Mesenchymal stem cell (in vitro differentiated cells and primary cell): Measurements from ENCODE around the gene PSORS1C1.
"Not testable (repeated sequence)": the region's sequence is repeated elsewhere in the genome, so short reads cannot be mapped to it uniquely, and the experiment has no call there.

Experiments
- DNase-seq: peaks from one replicate; pipeline ENCODE4 v3.0.0-alpha.2; 2013
- H2AFZ ChIP-seq: one replicate; pipeline ENCODE4 v1.6.1; 2013; ENCODE audit warnings: low read depth, mild to moderate bottlenecking, control low read depth, inconsistent platforms, low read length, moderate library complexity
- H2AK5ac ChIP-seq: 2 replicates; pipeline ENCODE4 v1.6.1; 2013; ENCODE audit warnings: low read length, moderate library complexity, mild to moderate bottlenecking, inconsistent platforms; ENCODE audit not compliant: severe bottlenecking
- H2BK120ac ChIP-seq: one replicate; pipeline ENCODE4 v1.6.1; 2013; ENCODE audit warnings: low read depth, mild to moderate bottlenecking, inconsistent platforms, low read length, moderate library complexity
- H2BK12ac ChIP-seq, 2 experiments: one replicate each; pipeline ENCODE4 v1.6.1; 2013; ENCODE audit warnings: inconsistent platforms in 2 of 2, low read length in 2 of 2, mild to moderate bottlenecking in 2 of 2, moderate library complexity in 2 of 2, control low read depth in 1 of 2
- H2BK15ac ChIP-seq: one replicate; pipeline ENCODE4 v1.6.1; 2013; ENCODE audit warnings: mild to moderate bottlenecking, low read depth, inconsistent platforms; ENCODE audit not compliant: poor library complexity, severe bottlenecking
- H2BK5ac ChIP-seq: 2 replicates; pipeline ENCODE4 v1.6.1; 2013; ENCODE audit warnings: low read depth, mild to moderate bottlenecking, low read length, control low read depth, inconsistent platforms; ENCODE audit not compliant: poor library complexity, severe bottlenecking
- H3K14ac ChIP-seq, 2 experiments: one replicate each; pipeline ENCODE4 v1.6.1; 2013; ENCODE audit warnings: inconsistent platforms in 2 of 2, low read length in 2 of 2, control low read depth in 1 of 2, mild to moderate bottlenecking in 1 of 2, moderate library complexity in 1 of 2
- H3K18ac ChIP-seq, 2 experiments: one replicate each; pipeline ENCODE4 v1.6.1; 2013; ENCODE audit warnings: inconsistent platforms in 2 of 2, low read length in 2 of 2, control low read depth in 1 of 2, low read depth in 1 of 2, mild to moderate bottlenecking in 1 of 2
- H3K23ac ChIP-seq, 2 experiments: one replicate each; pipeline ENCODE4 v1.6.1; 2013; ENCODE audit warnings: inconsistent platforms in 2 of 2, low read length in 2 of 2, mild to moderate bottlenecking in 2 of 2, moderate library complexity in 2 of 2, control low read depth in 1 of 2
- H3K27ac ChIP-seq: 2 replicates; pipeline ENCODE4 v1.5.1; 2013; ENCODE audit warnings: mild to moderate bottlenecking, moderate library complexity, low read length, control low read depth, inconsistent platforms; ENCODE audit not compliant: poor library complexity, severe bottlenecking
- H3K27me3 ChIP-seq, 2 experiments: 2 replicates each; pipeline versions ENCODE4 v1.6.1 to v1.7.0; 2013; ENCODE audit warnings: low read length in 2 of 2, mild to moderate bottlenecking in 2 of 2, moderate library complexity in 2 of 2, control low read depth in 1 of 2, inconsistent platforms in 1 of 2; ENCODE audit not compliant: control insufficient read depth in 1 of 2, insufficient read depth in 1 of 2
- H3K36me3 ChIP-seq, 2 experiments: 2 replicates each; pipeline versions ENCODE4 v1.6.1 to v1.7.0; 2013; ENCODE audit warnings: low read length in 2 of 2, control low read depth in 1 of 2, inconsistent platforms in 1 of 2, low read depth in 1 of 2, mild to moderate bottlenecking in 1 of 2; ENCODE audit not compliant: insufficient read depth in 2 of 2, control insufficient read depth in 1 of 2
- H3K4ac ChIP-seq, 2 experiments: one replicate each; pipeline ENCODE4 v1.6.1; 2013; ENCODE audit warnings: inconsistent platforms in 2 of 2, low read length in 2 of 2, mild to moderate bottlenecking in 2 of 2, moderate library complexity in 2 of 2, control low read depth in 1 of 2, low read depth in 1 of 2
- H3K4me1 ChIP-seq: 2 replicates; pipeline ENCODE4 v1.6.1; 2013; ENCODE audit warnings: low read depth, low read length, control low read depth; ENCODE audit not compliant: control insufficient read depth, insufficient read depth
- H3K4me2 ChIP-seq: 2 replicates; pipeline ENCODE4 v1.6.1; 2013; ENCODE audit warnings: low read length, mild to moderate bottlenecking, inconsistent platforms; ENCODE audit not compliant: poor library complexity, severe bottlenecking
- H3K4me3 ChIP-seq, 2 experiments: 2 replicates each; pipeline versions ENCODE4 v1.5.1 to v1.7.0; 2013; ENCODE audit warnings: low read length in 2 of 2, mild to moderate bottlenecking in 2 of 2, control low read depth in 1 of 2, low read depth in 1 of 2; ENCODE audit not compliant: insufficient read depth in 1 of 2
- H3K79me1 ChIP-seq: replicated peaks from 2 replicates; pipeline ENCODE4 v1.6.1; 2013; ENCODE audit warnings: mild to moderate bottlenecking, control low read depth, low read length, inconsistent platforms; ENCODE audit not compliant: poor library complexity, severe bottlenecking
- H3K9ac ChIP-seq: 2 replicates; pipeline ENCODE4 v1.7.0; 2013; ENCODE audit warnings: mild to moderate bottlenecking, low read length, moderate library complexity
- H3K9me3 ChIP-seq: 2 replicates; pipeline ENCODE4 v1.7.0; 2013; ENCODE audit warnings: mild to moderate bottlenecking, low read length; ENCODE audit not compliant: control insufficient read depth
- H4K8ac ChIP-seq: one replicate; pipeline ENCODE4 v1.6.1; 2013; ENCODE audit warnings: inconsistent platforms, mild to moderate bottlenecking, low read length, moderate library complexity
- H4K91ac ChIP-seq: one replicate; pipeline ENCODE4 v1.6.1; 2013; ENCODE audit warnings: mild to moderate bottlenecking, low read length, inconsistent platforms
- WGBS: methylation state at CpG from one replicate; pipeline ENCODE4 v1.1.7; 2013; ENCODE audit warnings: mixed read lengths; 5-methylcytosine and 5-hydroxymethylcytosine counted together

The PSORS1C1 gene

DNA sequence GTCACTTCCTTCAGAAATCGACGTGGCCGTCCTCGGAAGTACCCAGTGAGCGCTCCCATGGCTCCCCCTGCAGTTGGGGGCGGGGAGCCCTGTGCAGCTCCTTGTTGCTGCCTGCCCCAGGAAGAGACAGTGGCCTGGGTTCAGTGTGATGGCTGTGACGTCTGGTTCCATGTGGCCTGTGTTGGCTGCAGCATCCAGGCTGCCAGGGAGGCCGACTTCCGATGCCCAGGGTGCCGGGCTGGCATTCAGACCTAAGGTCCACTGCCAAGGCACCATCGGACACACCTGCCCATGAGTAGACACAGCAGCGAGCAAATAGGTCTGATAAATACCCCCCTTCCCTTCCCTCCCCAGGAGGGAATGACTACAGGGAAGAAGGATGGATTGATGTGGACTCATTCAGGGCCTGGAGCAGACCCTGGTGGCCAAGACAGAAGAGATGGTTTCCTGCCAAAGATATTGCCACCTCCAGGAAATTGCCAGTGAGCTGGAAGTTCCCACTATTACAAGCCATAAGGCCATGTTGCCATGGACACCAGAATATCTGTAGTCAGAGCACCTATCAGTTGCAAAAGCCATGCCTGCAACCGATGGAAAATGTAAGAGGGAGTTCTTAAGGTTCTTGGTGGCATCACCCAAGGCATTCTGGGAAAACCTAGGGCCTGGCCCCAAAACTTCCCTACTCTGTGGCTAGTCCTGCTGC lies 48.0 kb downstream of the PSORS1C1 start:
- Histone ChIP-seq H3K79me1 (peaks cover 20% of the 10 kb centered on the region), H2BK15ac (no peak overlapping the region), H3K4me1 (peaks cover 7% of the 10 kb centered on the region), H2AK5ac (no peak overlapping the region), H3K14ac (no peak overlapping the region), H2BK5ac (no peak overlapping the region), H3K4ac (no peak overlapping the region), H3K27ac (no peak overlapping the region), H4K91ac (no peak overlapping the region), H2AFZ (no peak overlapping the region), H3K23ac (no peak overlapping the region), H3K9ac (no peak overlapping the region), H4K8ac (no peak overlapping the region), H2BK12ac (no peak overlapping the region), H3K4me2 (no peak overlapping the region), H2BK120ac (no peak overlapping the region), H3K27me3 (no peaks in the 10 kb centered on the region), H3K4me3 (no peak overlapping the region), H3K18ac (no peak overlapping the region), H3K36me3 (peaks cover 10 to 32% of the 10 kb centered on the region in 2 experiments), H3K9me3 (no peaks in the 10 kb centered on the region)
- WGBS = 95% methylated on average over 11 of the region's 13 CpGs
- no peak for DNase-seq

DNA sequence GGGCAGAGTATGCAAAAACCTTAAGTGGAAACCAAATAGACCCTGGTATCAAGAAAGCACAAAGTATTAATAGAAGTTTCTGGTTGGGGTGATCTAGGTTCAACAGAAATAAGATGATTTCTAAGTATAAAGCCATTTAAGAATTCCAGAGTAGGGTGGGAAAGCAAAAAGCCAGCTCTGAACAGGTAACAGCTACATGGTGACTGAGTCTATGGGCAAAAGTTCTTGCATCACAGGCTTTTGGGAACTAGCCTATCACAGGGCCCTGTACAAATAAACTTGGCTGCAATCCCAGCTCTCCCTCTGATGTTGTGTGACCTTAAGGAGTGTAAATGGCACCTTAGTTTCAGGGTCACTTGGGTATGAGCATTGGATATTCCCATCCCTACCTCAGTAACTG lies 49.3 kb downstream of the PSORS1C1 start:
- Histone ChIP-seq H3K14ac (no peak overlapping the region), H3K4ac (no peak overlapping the region), H3K27ac (no peak overlapping the region), H3K23ac (no peak overlapping the region), H3K9ac (no peak overlapping the region), H2AFZ (no peak overlapping the region), H3K27me3 (no peaks in the 10 kb centered on the region), H2BK15ac (no peak overlapping the region), H3K9me3 (no peaks in the 10 kb centered on the region), H4K8ac (no peak overlapping the region), H3K79me1 (peaks cover 21% of the 10 kb centered on the region), H3K4me3 (no peak overlapping the region), H3K18ac (no peak overlapping the region), H2BK120ac (no peak overlapping the region), H3K4me1 (peaks cover 7% of the 10 kb centered on the region), H2BK5ac (no peak overlapping the region), H3K36me3 (peaks cover 10 to 32% of the 10 kb centered on the region in 2 experiments), H2AK5ac (no peak overlapping the region), H3K4me2 (no peak overlapping the region), H4K91ac (no peak overlapping the region), H2BK12ac (no peak overlapping the region)
- no peak for DNase-seq

DNA sequence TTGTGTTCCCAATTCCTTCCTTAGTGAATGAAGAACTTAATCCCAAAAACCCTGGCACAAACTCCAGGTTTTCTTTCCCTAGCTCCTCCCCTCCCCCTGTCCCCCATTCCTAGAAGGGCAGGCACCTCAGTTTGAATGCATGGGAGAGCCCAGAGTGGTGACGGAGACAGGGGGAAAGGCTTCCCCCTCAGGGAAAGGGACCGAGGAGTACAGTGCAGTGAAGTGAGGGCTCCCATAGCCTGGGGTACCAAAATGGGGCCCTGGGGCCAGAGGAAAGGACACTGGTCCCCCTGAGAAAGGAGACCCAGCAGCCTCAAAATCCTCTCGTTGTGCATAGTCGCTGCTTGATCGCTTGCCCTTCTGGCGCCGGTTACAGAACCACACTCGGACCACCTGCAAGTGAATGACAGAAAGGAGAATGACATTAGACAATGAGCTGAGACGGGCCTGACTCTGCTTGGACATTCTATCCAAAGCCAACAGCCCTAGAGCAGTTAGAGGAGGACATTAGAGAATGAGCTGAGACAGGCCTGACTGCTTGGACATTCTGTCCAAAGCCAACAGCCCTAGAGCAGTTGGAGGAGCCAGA lies 50.0 kb downstream of the PSORS1C1 start:
- H3K27me3 ChIP-seq, H3K4me3 ChIP-seq, H3K18ac ChIP-seq, H2AFZ ChIP-seq, H3K23ac ChIP-seq, H3K14ac ChIP-seq, H2BK120ac ChIP-seq, H2BK12ac ChIP-seq, H2BK5ac ChIP-seq, DNase-seq, H3K27ac ChIP-seq, H3K4ac ChIP-seq, H3K9me3 ChIP-seq, H3K4me1 ChIP-seq, H2BK15ac ChIP-seq, H2AK5ac ChIP-seq, H4K91ac ChIP-seq, H3K9ac ChIP-seq, H4K8ac ChIP-seq, H3K4me2 ChIP-seq: not testable (repeated sequence)
- WGBS = 94% methylated on average over 7 of the region's 9 CpGs
- Histone ChIP-seq H3K36me3 (peaks cover 10 to 32% of the 10 kb centered on the region in 2 experiments), H3K79me1 (peaks cover 25% of the 10 kb centered on the region)

DNA sequence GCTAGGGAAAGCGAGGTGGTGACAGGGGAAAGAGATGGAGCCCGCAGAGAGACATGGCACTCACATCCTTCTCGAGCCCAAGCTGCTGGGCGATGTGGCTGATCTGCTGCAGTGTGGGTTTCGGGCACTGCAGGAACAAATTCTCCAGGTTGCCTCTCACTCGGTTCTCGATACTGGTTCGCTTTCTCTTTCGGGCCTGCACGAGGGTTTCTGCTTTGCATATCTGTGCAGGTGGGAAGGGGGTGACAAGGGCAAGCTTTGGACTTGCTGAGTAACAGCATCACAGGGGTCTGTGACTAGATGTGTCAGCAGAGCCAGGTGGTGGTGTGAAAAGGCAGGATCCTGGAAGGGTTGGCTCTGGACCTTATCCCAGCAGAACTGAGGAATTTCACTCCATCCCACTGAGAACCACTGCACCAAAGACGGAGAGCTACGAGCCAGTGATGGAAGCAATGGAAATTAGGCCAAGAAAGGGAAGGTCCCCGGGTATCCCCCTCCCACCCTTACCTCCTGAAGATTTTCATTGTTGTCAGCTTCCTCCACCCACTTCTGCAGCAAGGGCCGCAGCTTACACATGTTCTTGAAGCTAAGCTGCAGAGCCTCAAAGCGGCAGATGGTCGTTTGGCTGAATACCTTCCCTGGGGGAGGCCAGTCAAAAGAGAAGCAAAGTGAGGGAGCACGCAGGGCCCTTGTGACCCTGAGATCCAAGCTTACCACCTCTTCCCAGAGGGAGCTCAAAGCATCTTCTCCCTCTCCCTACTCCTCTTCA lies 50.6 kb downstream of the PSORS1C1 start:
- not testable (repeated sequence) for H2AK5ac ChIP-seq, H3K9me3 ChIP-seq, H3K23ac ChIP-seq, H2BK120ac ChIP-seq, H3K18ac ChIP-seq, H3K14ac ChIP-seq, H2BK5ac ChIP-seq, H2BK12ac ChIP-seq, H2AFZ ChIP-seq, H2BK15ac ChIP-seq, H3K4me1 ChIP-seq, H3K9ac ChIP-seq, DNase-seq, H4K8ac ChIP-seq, H3K4ac ChIP-seq, H3K4me3 ChIP-seq, H3K27ac ChIP-seq, H3K4me2 ChIP-seq, H4K91ac ChIP-seq
- H3K79me1 ChIP-seq = peaks cover 30% of the 10 kb centered on the region
- 92% methylated on average over 16 of the region's 17 CpGs for WGBS
- peaks cover 0 to 11% of the 10 kb centered on the region in 2 experiments for H3K27me3 ChIP-seq
- peaks cover 10 to 36% of the 10 kb centered on the region in 2 experiments for H3K36me3 ChIP-seq
